SK-N-SH (cell line): Measurements from ENCODE around the gene PARVB. TPM values are rescaled to one million over a fixed set of nuclear protein-coding genes. Genes with fewer than 3 reads are reported as not detected.
A peak's percentile ranks its signal among the peaks of the same experiment; 100 is the strongest.

ENCODE experiments used
- CTCF ChIA-PET: fragments of 300-600, 350-600 bp; formaldehyde crosslinking; extraction: SDS; loops from one replicate; lab custom pipeline; 2021; lab: Yijun Ruan, JAX
- POLR2A ChIA-PET: fragments of 350-600 bp; sonication (Branson Sonifier 250); formaldehyde crosslinking; extraction: SDS; loops from one replicate; lab custom pipeline; 2020; ENCODE audit warnings: antibody characterized with exemption, inconsistent platforms; lab: Yijun Ruan, JAX
- DNase-seq: peaks from one replicate; pipeline ENCODE4 v3.0.0; 2012
- H2AFZ ChIP-seq: fragments of 200-600 bp; sonication (generic); 2 replicates; pipeline ENCODE4 v1.8.1; 2016; ENCODE audit warnings: antibody characterized with exemption, mild to moderate bottlenecking, low read depth
- H3F3A ChIP-seq: fragments of 200-600 bp; sonication (generic); replicated peaks from 2 replicates; pipeline ENCODE3; 2016; ENCODE audit warnings: antibody characterized with exemption, mild to moderate bottlenecking; ENCODE audit not compliant: insufficient read depth
- H3K27ac ChIP-seq, 2 experiments: fragments of 200-500 bp in 1 of 2; fragments of 200-600 bp in 1 of 2; sonication (Bioruptor generic) in 1 of 2; sonication (generic), shearing (Covaris generic) in 1 of 2; 2 replicates each; pipeline versions ENCODE4 v1.5.1 to v1.6.1; 2014 to 2016; ENCODE audit warnings: low read depth in 2 of 2, inconsistent platforms in 1 of 2, low read length in 1 of 2, mild to moderate bottlenecking in 1 of 2, mixed read lengths in 1 of 2
- H3K27me3 ChIP-seq: fragments of 200-600 bp; sonication (generic), shearing (Covaris generic); 2 replicates; pipeline ENCODE4 v1.6.1; 2016; ENCODE audit warnings: mixed run types; ENCODE audit not compliant: insufficient read depth
- H3K36me3 ChIP-seq, 2 experiments: fragments of 200-500 bp in 1 of 2; fragments of 200-600 bp in 1 of 2; sonication (Bioruptor generic) in 1 of 2; sonication (generic) in 1 of 2; replicated peaks in 1 of 2; 2 replicates each; pipeline versions ENCODE3 to v1.5.1; 2014 to 2016; ENCODE audit warnings: low read length in 1 of 2, mild to moderate bottlenecking in 1 of 2; ENCODE audit not compliant: insufficient read depth in 2 of 2, control insufficient read depth in 1 of 2
- H3K4me1 ChIP-seq, 2 experiments: fragments of 200-500 bp in 1 of 2; fragments of 200-600 bp in 1 of 2; sonication (Bioruptor generic) in 1 of 2; sonication (generic), shearing (Covaris generic) in 1 of 2; 2 replicates each; pipeline versions ENCODE4 v1.5.1 to v1.6.1; 2014 to 2016; ENCODE audit warnings: low read depth in 1 of 2, low read length in 1 of 2, mixed run types in 1 of 2; ENCODE audit not compliant: insufficient read depth in 2 of 2, control insufficient read depth in 1 of 2
- H3K4me2 ChIP-seq: fragments of 200-600 bp; sonication (generic), shearing (Covaris generic); 2 replicates; pipeline ENCODE4 v1.6.1; 2017; ENCODE audit warnings: mixed run types
- H3K4me3 ChIP-seq, 2 experiments: fragments of 200-500 bp in 1 of 2; fragments of 200-600 bp in 1 of 2; sonication (Bioruptor generic) in 1 of 2; sonication (generic), shearing (Covaris generic) in 1 of 2; 2 replicates each; pipeline versions ENCODE4 v1.5.1 to v1.8.1; 2014 to 2016; ENCODE audit warnings: low read depth in 2 of 2, inconsistent platforms in 1 of 2, low read length in 1 of 2, mild to moderate bottlenecking in 1 of 2, mixed read lengths in 1 of 2, moderate library complexity in 1 of 2
- H3K79me2 ChIP-seq: fragments of 200-600 bp; sonication (generic); 2 replicates; pipeline ENCODE4 v1.8.1; 2017; ENCODE audit warnings: mild to moderate bottlenecking; ENCODE audit not compliant: insufficient read depth
- H3K9ac ChIP-seq: fragments of 200-600 bp; sonication (generic); 2 replicates; pipeline ENCODE4 v1.6.1; 2017; ENCODE audit warnings: mixed run types
- H3K9me2 ChIP-seq: fragments of 200-600 bp; sonication (generic); 2 replicates; pipeline ENCODE4 v1.6.1; 2017; ENCODE audit warnings: mixed run types
- H3K9me3 ChIP-seq: fragments of 200-600 bp; sonication (generic); 2 replicates; pipeline ENCODE4 v1.6.1; 2017; ENCODE audit warnings: mixed run types, mild to moderate bottlenecking, moderate library complexity
- H4K20me1 ChIP-seq: fragments of 200-600 bp; sonication (generic); 2 replicates; pipeline ENCODE4 v1.6.1; 2017; ENCODE audit warnings: mild to moderate bottlenecking, mixed run types; ENCODE audit not compliant: insufficient read depth
- CHD2 ChIP-seq: fragments of 150-350 bp; IDR thresholded peaks from 2 replicates; pipeline ENCODE4 v1.6.1; 2018; ENCODE audit warnings: low read length; ENCODE audit not compliant: partially characterized antibody
- FOXJ3 ChIP-seq: sonication (generic); formaldehyde crosslinking; IDR thresholded peaks from 2 replicates; pipeline ENCODE4 v1.5.1; 2020; ENCODE audit warnings: mild to moderate bottlenecking, missing genetic modification reagents
- FOXM1 ChIP-seq: IDR thresholded peaks from 2 replicates; pipeline ENCODE4 v1.4.0; 2012; ENCODE audit warnings: low read depth, mild to moderate bottlenecking
- GATA2 ChIP-seq: sonication (generic); formaldehyde crosslinking; IDR thresholded peaks from 2 replicates; pipeline ENCODE4 v1.5.0; 2020; ENCODE audit warnings: mild to moderate bottlenecking, missing genetic modification reagents
- JUND ChIP-seq: IDR thresholded peaks from 2 replicates; pipeline ENCODE4 v1.4.0; 2012
- MXI1 ChIP-seq: IDR thresholded peaks from 2 replicates; pipeline ENCODE4 v1.6.1; 2012; ENCODE audit warnings: mild to moderate bottlenecking, low read depth, low read length, improper control_type of control experiment
- RAD21 ChIP-seq: IDR thresholded peaks from 2 replicates; pipeline ENCODE4 v1.6.1; 2012; ENCODE audit warnings: mild to moderate bottlenecking, low read length
- RCOR1 ChIP-seq: fragments of 150-350 bp; IDR thresholded peaks from 2 replicates; pipeline ENCODE4 v1.6.1; 2017; ENCODE audit warnings: antibody characterized with exemption, low read length
- RFX5 ChIP-seq: IDR thresholded peaks from 2 replicates; pipeline ENCODE4 v1.6.1; 2012; ENCODE audit warnings: mild to moderate bottlenecking, improper control_type of control experiment, low read length
- SIN3A ChIP-seq: IDR thresholded peaks from 2 replicates; pipeline ENCODE4 v1.6.1; 2012; ENCODE audit warnings: low read depth, mild to moderate bottlenecking, low read length, moderate library complexity, borderline replicate concordance
- SMC3 ChIP-seq: IDR thresholded peaks from 2 replicates; pipeline ENCODE4 v1.6.1; 2012; ENCODE audit warnings: low read depth, low read length, improper control_type of control experiment
- TCF12 ChIP-seq: IDR thresholded peaks from 2 replicates; pipeline ENCODE4 v1.4.0; 2012
- TEAD4 ChIP-seq: IDR thresholded peaks from 2 replicates; pipeline ENCODE4 v1.4.0; 2012; ENCODE audit warnings: mild to moderate bottlenecking, borderline replicate concordance; ENCODE audit not compliant: insufficient read depth
- WGBS: methylation state at CpG from one replicate; pipeline ENCODE4 v1.1.6; 2017; ENCODE audit warnings: low lambda C conversion rate; 5-methylcytosine and 5-hydroxymethylcytosine counted together
- polyA plus RNA-seq, 3 experiments: library from polyadenylated mRNA; depleted of rRNA; stranded (reverse); fragments of >200 nt; gene quantifications; 2 replicates each; pipeline ENCODE4 v1.2.3, GENCODE V29; 2012
- TF ChIP-seq, protein P1 (sequence below): fragments of 150-350 bp; IDR thresholded peaks from 2 replicates; pipeline ENCODE4 v1.6.1; 2017; ENCODE audit warnings: antibody characterized with exemption, low read length, low read depth, borderline replicate concordance

Gene PARVB
- polyA plus RNA-seq, 1 of the 3 experiments (the other 2 are of a cell fraction), result 87.8 TPM

DNA sequence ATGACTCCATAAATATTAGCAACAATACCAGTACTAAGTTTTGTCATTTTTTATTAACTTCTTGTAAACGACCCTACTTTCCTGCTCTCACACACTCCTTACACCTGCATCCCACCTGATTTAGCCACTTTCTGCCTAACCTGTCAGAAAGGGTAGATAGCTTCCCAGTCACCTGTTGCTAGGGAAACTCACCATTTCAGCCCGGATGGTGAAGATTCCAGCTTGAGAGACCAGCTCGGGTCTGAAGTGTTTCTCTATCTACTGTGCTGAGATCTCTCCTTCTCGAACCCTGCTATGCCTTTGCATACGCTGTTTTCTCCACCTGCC, 156.6 kb downstream of the PARVB start, which contains the start of gene PARVG:
Gene PARVG (plus strand): TSS at position 220 of the 327 bp plus-strand sequence. CDS start 2,405 bp downstream, outside the sequence.
- Histone ChIP-seq H3F3A (peaks cover 9% of the 10 kb centered on the region), H3K9me2 (no peaks in the 10 kb centered on the region), H3K4me2 (no peak within 1 kb of the TSS)
- WGBS, result 69% methylated on average over 5 of the region's 5 CpGs
- TF ChIP-seq MXI1 (no peak), RFX5 (peak; percentile 94)
- TF ChIP-seq, all 33 proteins: peak for 1
- POLR2A ChIA-PET, result no interaction called here
- Histone ChIP-seq H2AFZ (no peak within 1 kb of the TSS), H3K36me3 (no peaks in the 10 kb centered on the region), H3K27me3 (no peaks in the 10 kb centered on the region), H4K20me1 (no peaks in the 10 kb centered on the region), H3K27ac (no peak within 1 kb of the TSS), H3K9me3 (no peaks in the 10 kb centered on the region), H3K4me1 (no peaks in the 10 kb centered on the region; a peak in 1 of 4 replicates), H3K4me3 (no peak within 1 kb of the TSS), H3K9ac (no peak within 1 kb of the TSS), H3K79me2 (no peaks in the 10 kb centered on the region)
- CTCF ChIA-PET, result interaction anchor here (1.0 to 1.8 kb wide), 3 partner anchors 99 to 445 kb away, joined by 3 to 6 read pairs (median 3); no protein-coding TSS in a partner anchor
- DNase-seq, result no peak

DNA sequence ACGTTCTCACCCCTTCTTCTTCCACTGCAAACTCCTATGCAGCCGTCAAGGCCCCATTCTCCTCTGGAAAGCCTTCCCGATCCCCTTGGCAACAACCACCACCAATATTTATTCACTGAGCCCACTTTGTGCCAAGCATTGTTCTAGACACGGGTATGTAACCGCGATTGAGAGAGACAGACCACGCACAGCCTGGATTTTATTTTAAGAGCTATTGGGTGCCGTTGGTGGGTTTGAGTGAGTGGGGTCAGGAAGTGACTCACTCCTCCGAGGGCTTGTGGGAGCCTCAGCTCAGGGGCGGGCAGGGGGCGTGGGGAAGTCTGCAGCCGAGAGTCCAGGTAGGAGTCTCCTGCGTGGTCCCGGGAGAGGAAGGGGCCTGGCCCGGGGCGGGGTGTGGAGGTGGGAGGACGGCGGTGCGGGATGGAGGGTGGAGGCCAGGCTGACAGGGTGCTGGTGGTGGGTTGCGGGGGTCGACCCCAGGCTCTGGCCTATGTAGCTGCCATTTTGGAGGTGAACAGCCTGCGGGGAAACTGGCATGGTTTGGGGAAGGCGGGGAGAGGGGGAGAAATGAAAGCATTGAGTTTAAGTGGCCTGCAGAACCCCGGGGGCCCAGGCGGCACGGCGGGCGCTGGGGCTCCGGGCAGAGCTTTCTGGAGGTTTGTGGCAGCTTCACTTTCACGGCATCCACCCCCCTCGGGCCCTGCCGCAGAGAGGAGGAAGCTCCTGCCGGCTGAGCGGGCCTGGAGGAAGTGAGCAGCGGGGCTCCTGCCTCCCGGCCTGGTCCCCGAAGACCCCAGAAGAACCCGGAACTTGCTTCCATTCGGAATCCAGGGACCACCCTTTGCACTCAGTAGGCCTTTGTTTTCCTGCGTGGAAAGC, 157.2 kb downstream of the PARVB start:
- H3K4me2 ChIP-seq, result no peak overlapping the region
- TF ChIP-seq TCF12 (no peak), SIN3A (no peak), MXI1 (no peak), CHD2 (no peak), SMC3 (no peak), JUND (no peak)
- no peaks in the 10 kb centered on the region for H3K9me3 ChIP-seq
- no peaks in the 10 kb centered on the region for H4K20me1 ChIP-seq
- H3K27ac ChIP-seq, result no peak overlapping the region
- no peaks in the 10 kb centered on the region for H3K27me3 ChIP-seq
- ChIA-PET CTCF (interaction anchor here (1.0 to 1.8 kb wide), 4 partner anchors 70 to 444 kb away, joined by 3 to 6 read pairs (median 3); no protein-coding TSS in a partner anchor), POLR2A (interaction anchor here (0.6 kb wide), 1 partner anchor 116 kb away, joined by 3 read pairs; no protein-coding TSS in a partner anchor)
- H3K9me2 ChIP-seq, result no peaks in the 10 kb centered on the region
- peaks cover 9% of the 10 kb centered on the region for H3F3A ChIP-seq
- H3K9ac ChIP-seq, result no peak overlapping the region
- H3K79me2 ChIP-seq, result no peaks in the 10 kb centered on the region
- H3K36me3 ChIP-seq, result no peaks in the 10 kb centered on the region
- no peak overlapping the region for H2AFZ ChIP-seq
- H3K4me1 ChIP-seq, result no peaks in the 10 kb centered on the region; a peak in 1 of 4 replicates
- no peak overlapping the region for H3K4me3 ChIP-seq
- 75% methylated on average over 31 of the region's 40 CpGs for WGBS
- DNase-seq, result no peak

DNA sequence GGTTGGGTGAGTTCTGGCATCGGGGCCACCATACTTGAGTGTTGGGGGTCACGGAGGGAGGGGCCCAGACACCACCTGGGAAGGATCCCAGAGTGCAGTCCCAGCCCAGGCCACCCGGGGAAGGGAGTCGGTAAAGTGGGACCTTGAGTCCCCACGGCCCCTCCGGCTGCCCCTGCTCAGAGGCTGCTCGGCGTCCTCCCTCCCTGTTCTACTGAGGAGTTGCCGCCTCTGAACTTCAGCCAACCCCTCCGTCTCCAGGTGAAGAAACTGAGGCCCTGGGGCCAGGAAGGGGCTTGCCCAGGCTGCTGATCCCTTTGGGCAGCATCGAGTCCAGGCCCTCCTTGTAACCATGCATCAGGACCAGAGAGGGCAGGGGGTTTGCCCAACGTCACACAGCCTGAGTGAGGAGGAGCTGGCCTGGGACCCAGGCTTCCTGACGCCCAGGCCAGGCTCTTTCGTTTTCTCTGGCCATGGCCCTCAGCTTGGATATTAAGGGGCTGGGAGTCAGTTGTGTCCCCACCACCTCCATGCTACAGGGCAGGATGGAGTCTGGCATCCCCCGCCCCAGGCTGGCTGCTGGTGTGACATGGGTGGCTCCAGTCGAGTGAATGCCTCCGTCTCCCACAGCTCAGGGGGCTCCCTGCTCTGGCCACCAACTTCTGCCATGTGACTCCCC, 157.9 kb downstream of the PARVB start:
- H3F3A ChIP-seq, result peaks cover 9% of the 10 kb centered on the region
- ChIA-PET CTCF (interaction anchor here (1.3 to 1.8 kb wide), 2 partner anchors 71 to 101 kb away, joined by 3 to 6 read pairs; no protein-coding TSS in a partner anchor), POLR2A (no interaction called here)
- H3K36me3 ChIP-seq, result no peaks in the 10 kb centered on the region
- no peaks in the 10 kb centered on the region for H3K9me2 ChIP-seq
- H2AFZ ChIP-seq, result no peak overlapping the region
- no peak for TF ChIP-seq RCOR1
- TF ChIP-seq FOXJ3 (CRISPR knock-in tag), result no peak
- no peak for TF ChIP-seq GATA2 (CRISPR knock-in tag)
- no peak for TF ChIP-seq SMC3
- TF ChIP-seq TEAD4, result no peak
- TF ChIP-seq, protein P1, sequence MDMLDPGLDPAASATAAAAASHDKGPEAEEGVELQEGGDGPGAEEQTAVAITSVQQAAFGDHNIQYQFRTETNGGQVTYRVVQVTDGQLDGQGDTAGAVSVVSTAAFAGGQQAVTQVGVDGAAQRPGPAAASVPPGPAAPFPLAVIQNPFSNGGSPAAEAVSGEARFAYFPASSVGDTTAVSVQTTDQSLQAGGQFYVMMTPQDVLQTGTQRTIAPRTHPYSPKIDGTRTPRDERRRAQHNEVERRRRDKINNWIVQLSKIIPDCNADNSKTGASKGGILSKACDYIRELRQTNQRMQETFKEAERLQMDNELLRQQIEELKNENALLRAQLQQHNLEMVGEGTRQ, result no peak
- no peak for TF ChIP-seq FOXM1
- TF ChIP-seq TCF12, result no peak
- TF ChIP-seq RAD21, result no peak
- no peak overlapping the region for H3K9ac ChIP-seq
- no peak overlapping the region for H3K27ac ChIP-seq
- no peak overlapping the region for H3K4me2 ChIP-seq
- no peak for DNase-seq
- no peaks in the 10 kb centered on the region for H3K9me3 ChIP-seq
- H3K4me1 ChIP-seq, result no peaks in the 10 kb centered on the region; a peak in 1 of 4 replicates
- no peaks in the 10 kb centered on the region for H3K79me2 ChIP-seq
- no peaks in the 10 kb centered on the region for H3K27me3 ChIP-seq
- WGBS, result 88% methylated on average over 3 of the region's 17 CpGs
- no peak overlapping the region for H3K4me3 ChIP-seq
- no peaks in the 10 kb centered on the region for H4K20me1 ChIP-seq
